Endothelial cell of umbilical vein (primary cell): Measurements from ENCODE around the gene RNF157. TPM values are rescaled to one million over a fixed set of nuclear protein-coding genes. Genes with fewer than 3 reads are reported as not detected.

ENCODE experiments used
- BruUV-seq: library from RNA; stranded (reverse); fragments of 400-500 nt; replicated peaks from 2 replicates; lab custom pipeline; 2021; lab: Mats Ljungman, UMichigan
- CTCF ChIA-PET: fragments of 300-600, 350-600 bp; sonication (Branson Sonifier 250); formaldehyde crosslinking; loops from one replicate; lab custom pipeline; 2021; ENCODE audit warnings: antibody characterized with exemption, inconsistent platforms; lab: Charles Lee
- POLR2A ChIA-PET: fragments of 300-600, 350-600 bp; sonication (Branson Sonifier 250); formaldehyde crosslinking; loops from one replicate; lab custom pipeline; 2021; ENCODE audit warnings: antibody characterized with exemption, inconsistent platforms; lab: Charles Lee
- DNase-seq: peaks from one replicate; pipeline ENCODE4 v3.0.0-alpha.2; 2011; ENCODE audit warnings: low read depth, low spot score
- FAIRE-seq: peaks from 2 replicates; lab custom pipeline; 2011; peaks lifted over from hg19 to GRCh38; lab: Jason Lieb, UNC
- H2AFZ ChIP-seq: 2 replicates; pipeline ENCODE4 v1.6.0; 2012; ENCODE audit warnings: low read depth, low read length, control low read depth, inconsistent platforms
- H3K27ac ChIP-seq: 2 replicates; pipeline ENCODE4 v1.5.1; 2011; ENCODE audit warnings: low read depth, mild to moderate bottlenecking, control low read depth, low read length, moderate library complexity; ENCODE audit not compliant: insufficient read depth
- H3K27me3 ChIP-seq, 2 experiments: 2 replicates each; pipeline versions ENCODE4 v1.6.0 to v1.6.1; 2011; ENCODE audit warnings: low read length in 2 of 2, mixed read lengths in 1 of 2; ENCODE audit not compliant: control insufficient read depth in 2 of 2, insufficient read depth in 2 of 2
- H3K36me3 ChIP-seq, 2 experiments: 2 replicates in 1 of 2; 3 replicates in 1 of 2; pipeline ENCODE4 v1.5.1; 2011; ENCODE audit warnings: low read length in 2 of 2, mild to moderate bottlenecking in 1 of 2, moderate library complexity in 1 of 2; ENCODE audit not compliant: control insufficient read depth in 2 of 2, insufficient read depth in 2 of 2; ENCODE audit errors: extremely low read depth in 1 of 2
- H3K4me1 ChIP-seq: 3 replicates; pipeline ENCODE4 v1.5.1; 2011; ENCODE audit warnings: mild to moderate bottlenecking, low read length; ENCODE audit not compliant: control insufficient read depth, insufficient read depth; ENCODE audit errors: extremely low read depth
- H3K4me2 ChIP-seq: 2 replicates; pipeline ENCODE4 v1.6.1; 2011; ENCODE audit warnings: low read length, control low read depth, mixed read lengths; ENCODE audit not compliant: insufficient read depth
- H3K4me3 ChIP-seq, 3 experiments: fragments of 200-600 bp in 1 of 3; sonication (generic), shearing (Covaris generic) in 1 of 3; replicated peaks in 1 of 3; 2 replicates each; pipeline ENCODE4 v1.5.1; 2011 to 2016; ENCODE audit warnings: control low read depth in 3 of 3, low read length in 3 of 3, mild to moderate bottlenecking in 2 of 3, inconsistent platforms in 1 of 3, low read depth in 1 of 3, moderate library complexity in 1 of 3; ENCODE audit not compliant: insufficient read depth in 1 of 3
- H3K79me2 ChIP-seq: 2 replicates; pipeline ENCODE4 v1.6.0; 2012; ENCODE audit warnings: low read length, inconsistent platforms; ENCODE audit not compliant: control insufficient read depth, insufficient read depth
- H3K9ac ChIP-seq: replicated peaks from 2 replicates; pipeline ENCODE3; 2011; ENCODE audit warnings: low read length, control low read depth; ENCODE audit not compliant: insufficient read depth; ENCODE audit errors: extremely low read depth
- H3K9me1 ChIP-seq: replicated peaks from 3 replicates; pipeline ENCODE4 v1.6.0; 2011; ENCODE audit warnings: mild to moderate bottlenecking, low read length; ENCODE audit not compliant: control insufficient read depth, insufficient read depth; ENCODE audit errors: extremely low read depth
- H3K9me3 ChIP-seq: replicated peaks from 2 replicates; pipeline ENCODE4 v1.5.1; 2012; ENCODE audit warnings: low read length, inconsistent platforms; ENCODE audit not compliant: control insufficient read depth, insufficient read depth
- H4K20me1 ChIP-seq: replicated peaks from 2 replicates; pipeline ENCODE3; 2011; ENCODE audit warnings: mild to moderate bottlenecking, low read length; ENCODE audit not compliant: control insufficient read depth, insufficient read depth; ENCODE audit errors: extremely low read depth
- CTCF ChIP-seq, 2 donors: IDR thresholded peaks; 1 replicate in 1 of 2; 2 replicates in 1 of 2; pipeline ENCODE4 v1.5.1; 2011; ENCODE audit warnings: low read length in 2 of 2, mild to moderate bottlenecking in 2 of 2, moderate library complexity in 2 of 2, control low read depth in 1 of 2, inconsistent platforms in 1 of 2, low read depth in 1 of 2; ENCODE audit not compliant: insufficient read depth in 1 of 2; ENCODE audit errors: extremely low read depth in 1 of 2
- EZH2 ChIP-seq: IDR thresholded peaks from 2 replicates; pipeline ENCODE4 v1.6.1; 2012; ENCODE audit warnings: borderline replicate concordance, low read depth, mild to moderate bottlenecking, moderate library complexity, low read length, inconsistent platforms; ENCODE audit not compliant: severe bottlenecking
- FOS ChIP-seq: IDR thresholded peaks from 2 replicates; pipeline ENCODE4 v1.6.1; 2011; ENCODE audit warnings: mild to moderate bottlenecking, low read length, moderate library complexity, borderline replicate concordance; ENCODE audit not compliant: insufficient read depth
- GATA2 ChIP-seq: IDR thresholded peaks from 2 replicates; pipeline ENCODE4 v1.7.0; 2011; ENCODE audit warnings: low read depth, mild to moderate bottlenecking, moderate library complexity, mixed read lengths, low read length; ENCODE audit not compliant: insufficient read length, insufficient read depth
- JUN ChIP-seq: IDR thresholded peaks from 2 replicates; pipeline ENCODE4 v1.6.1; 2011; ENCODE audit warnings: borderline replicate concordance, low read depth; ENCODE audit not compliant: insufficient read length, insufficient read depth
- MAX ChIP-seq: IDR thresholded peaks from 2 replicates; pipeline ENCODE4 v1.6.1; 2011; ENCODE audit not compliant: insufficient read depth, insufficient read length
- MYC ChIP-seq: IDR thresholded peaks from one replicate; pipeline ENCODE4 v1.6.1; 2011; ENCODE audit warnings: mild to moderate bottlenecking, low read depth, low read length
- POLR2A ChIP-seq: IDR thresholded peaks from 2 replicates; pipeline ENCODE4 v1.6.1; 2012; ENCODE audit warnings: low read depth, mild to moderate bottlenecking, control low read depth, low read length
- POLR2AphosphoS5 ChIP-seq: IDR thresholded peaks from 2 replicates; pipeline ENCODE4 v1.6.1; 2012; ENCODE audit warnings: low read depth, mild to moderate bottlenecking, control low read depth, low read length, moderate library complexity; ENCODE audit not compliant: insufficient read depth
- dilution Hi-C: fragments of 300-500 bp; cut with MboI; formaldehyde crosslinking; loops from one replicate; pipeline ENCODE4 v1.15.0; 2019; ENCODE audit warnings: low sequenced_read_pairs; ENCODE audit not compliant: extremely low pct_ligation_motif_present
- intact Hi-C: fragments of 100-400 bp; cut with micrococcal nuclease; formaldehyde crosslinking; loops from one replicate; pipeline ENCODE4 v1.10.0; 2022
- polyA plus RNA-seq, 4 experiments: library from polyadenylated mRNA; depleted of rRNA in 3 of 4; stranded (reverse) in 3 of 4; unstranded in 1 of 4; fragments of >200 nt; gene quantifications; 2 replicates each; pipeline versions ENCODE4 v1.2.1 to v1.2.3, GENCODE V29; 2011 to 2012; ENCODE audit warnings: missing spikeins in 1 of 4
- total RNA-seq: library from RNA; stranded (reverse); gene quantifications from 2 replicates; pipeline ENCODE4 v1.2.3, GENCODE V29; 2021

The RNF157 gene
- total and polyA plus RNA-seq, 2 donors (not counting 3 experiments of a cell fraction or from before 2014, with no cell fraction given), result 0.07 to 0.86 TPM

GRCh38 chr17:76142585-76143041 is 97.7 kb downstream of the RNF157 start:
- no TSS peak for BruUV-seq
- dilution Hi-C loops, result no loop called here
- POLR2A ChIA-PET, result no interaction called here

GRCh38 chr17:76142039-76142584 is 98.2 kb downstream of the RNF157 start:
- Histone ChIP-seq H4K20me1 (no peaks in the 10 kb centered on the region), H3K9me3 (no peaks in the 10 kb centered on the region), H3K27ac (no peak overlapping the region), H2AFZ (peak overlapping the region; percentile 74), H3K4me3 (no peak overlapping the region), H3K4me2 (no peak overlapping the region), H3K9ac (no peak overlapping the region), H3K4me1 (peaks cover 19% of the 10 kb centered on the region), H3K36me3 (no peaks in the 10 kb centered on the region), H3K9me1 (no peaks in the 10 kb centered on the region), H3K27me3 (peaks cover 16 to 22% of the 10 kb centered on the region in 2 experiments), H3K79me2 (no peaks in the 10 kb centered on the region)
- POLR2A ChIA-PET, result no interaction called here
- intact Hi-C loops, result no loop called here
- DNase-seq, result no peak
- dilution Hi-C loops, result no loop called here
- CTCF ChIA-PET, result interaction anchor here (1.2 to 3.7 kb wide), 6 partner anchors 9 to 138 kb away, joined by 3 to 24 read pairs (median 11); no protein-coding TSS in a partner anchor
- BruUV-seq, result no TSS peak
- TF ChIP-seq CTCF (IDR thresholded peaks at IDR 0.05; ENCODE audit: extremely low read depth in 1 of 2, insufficient read depth in 1 of 2, low read depth in 1 of 2, low read length in 2 of 2), result no peak
- TF ChIP-seq EZH2, result no peak
- TF ChIP-seq POLR2AphosphoS5, result no peak
- TF ChIP-seq FOS, result no peak
- TF ChIP-seq GATA2, result no peak
- no peak for TF ChIP-seq MAX
- no peak for TF ChIP-seq POLR2A
- TF ChIP-seq JUN, result no peak
- TF ChIP-seq MYC, result no peak
- FAIRE-seq, result no peak

More at GRCh38 chr17:76142585-76143041, 97.7 kb downstream of the RNF157 start:
- peaks cover 16 to 22% of the 10 kb centered on the region in 2 experiments for H3K27me3 ChIP-seq
- no peaks in the 10 kb centered on the region for H3K79me2 ChIP-seq
- H3K36me3 ChIP-seq, result no peaks in the 10 kb centered on the region
- no peaks in the 10 kb centered on the region for H3K9me3 ChIP-seq
- no peak overlapping the region for H3K4me2 ChIP-seq
- intact Hi-C loops, result no loop called here
- TF ChIP-seq JUN (no peak), EZH2 (peak; percentile 45)
- no peak overlapping the region for H2AFZ ChIP-seq
- no peak for FAIRE-seq
- no peak overlapping the region for H3K4me3 ChIP-seq
- H4K20me1 ChIP-seq, result no peaks in the 10 kb centered on the region
- peaks cover 19% of the 10 kb centered on the region for H3K4me1 ChIP-seq
- no peak overlapping the region for H3K27ac ChIP-seq
- DNase-seq, result no peak
- CTCF ChIA-PET, result interaction anchor here (0.9 to 3.7 kb wide), 6 partner anchors 9 to 137 kb away, joined by 3 to 24 read pairs (median 11); no protein-coding TSS in a partner anchor
- no peak overlapping the region for H3K9ac ChIP-seq
- no peaks in the 10 kb centered on the region for H3K9me1 ChIP-seq
